GM13977 (cell line): ENCODE results near the gene PALLD.
"Not testable (repeated sequence)": the region's sequence is repeated elsewhere in the genome, so short reads cannot be mapped to it uniquely, and the experiment has no call there.

Source experiments
- DNase-seq: peaks from one replicate; pipeline ENCODE4 v3.0.0; 2012; ENCODE audit warnings: low spot score
- in situ Hi-C: fragments of 300-500 bp; cut with MboI; formaldehyde crosslinking; loops from one replicate; pipeline ENCODE4 v1.12.0; 2022; ENCODE audit warnings: low sequenced_read_pairs, low pct_unique_long_range_greater_than_20kb, mixed read lengths, inconsistent platforms; ENCODE audit not compliant: unreplicated experiment
- TF ChIP-seq, protein P1 (sequence below): IDR thresholded peaks from 2 replicates; pipeline ENCODE4 v1.5.1; 2012; ENCODE audit warnings: mild to moderate bottlenecking, control low read depth; ENCODE audit not compliant: insufficient read depth; ENCODE audit errors: extremely low read depth, missing control alignments

Gene PALLD

DNA sequence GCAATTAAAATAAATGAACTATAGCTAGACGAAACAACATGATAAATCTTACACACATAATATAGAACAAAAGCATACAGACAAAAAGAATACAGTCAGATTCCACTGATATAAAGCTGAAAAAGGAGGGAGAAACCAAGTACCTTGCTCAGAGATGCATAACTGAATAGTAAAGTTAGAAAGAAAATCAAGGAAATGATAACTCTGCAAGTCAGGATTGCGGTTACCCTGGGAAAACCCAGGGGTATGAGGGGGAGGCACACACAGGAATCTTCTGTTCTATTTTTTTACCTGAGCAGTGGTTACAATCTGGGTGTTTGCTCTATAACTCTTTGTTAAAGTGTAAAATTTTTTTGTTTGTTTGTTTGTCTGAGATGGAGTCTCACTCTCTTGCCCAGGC is 304.1 kb downstream of the PALLD start:
- in situ Hi-C loops, result no loop called here
- no peak for DNase-seq
- TF ChIP-seq, protein P1, sequence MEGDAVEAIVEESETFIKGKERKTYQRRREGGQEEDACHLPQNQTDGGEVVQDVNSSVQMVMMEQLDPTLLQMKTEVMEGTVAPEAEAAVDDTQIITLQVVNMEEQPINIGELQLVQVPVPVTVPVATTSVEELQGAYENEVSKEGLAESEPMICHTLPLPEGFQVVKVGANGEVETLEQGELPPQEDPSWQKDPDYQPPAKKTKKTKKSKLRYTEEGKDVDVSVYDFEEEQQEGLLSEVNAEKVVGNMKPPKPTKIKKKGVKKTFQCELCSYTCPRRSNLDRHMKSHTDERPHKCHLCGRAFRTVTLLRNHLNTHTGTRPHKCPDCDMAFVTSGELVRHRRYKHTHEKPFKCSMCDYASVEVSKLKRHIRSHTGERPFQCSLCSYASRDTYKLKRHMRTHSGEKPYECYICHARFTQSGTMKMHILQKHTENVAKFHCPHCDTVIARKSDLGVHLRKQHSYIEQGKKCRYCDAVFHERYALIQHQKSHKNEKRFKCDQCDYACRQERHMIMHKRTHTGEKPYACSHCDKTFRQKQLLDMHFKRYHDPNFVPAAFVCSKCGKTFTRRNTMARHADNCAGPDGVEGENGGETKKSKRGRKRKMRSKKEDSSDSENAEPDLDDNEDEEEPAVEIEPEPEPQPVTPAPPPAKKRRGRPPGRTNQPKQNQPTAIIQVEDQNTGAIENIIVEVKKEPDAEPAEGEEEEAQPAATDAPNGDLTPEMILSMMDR, result no peak

DNA sequence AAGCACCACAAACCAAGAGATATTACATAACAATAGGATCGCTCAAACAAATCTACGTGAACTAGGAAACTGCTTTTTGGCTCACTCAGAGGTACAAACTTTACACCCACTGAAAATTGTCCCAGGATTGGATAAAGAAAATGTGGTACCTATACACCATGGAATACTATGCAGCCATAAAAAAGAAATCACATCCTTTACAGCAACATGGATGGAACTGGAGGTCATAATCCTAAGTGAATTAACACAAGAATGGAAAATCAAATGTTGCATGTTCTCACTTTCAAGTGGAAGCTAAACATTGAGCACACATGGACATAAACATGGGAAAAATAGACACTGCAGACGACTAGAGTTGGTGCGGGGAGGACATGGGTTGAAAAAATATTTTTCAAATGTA is 305.4 kb downstream of the PALLD start:
- DNase-seq, result no peak
- in situ Hi-C loops, result no loop called here
- TF ChIP-seq, protein P1, result no peak

DNA sequence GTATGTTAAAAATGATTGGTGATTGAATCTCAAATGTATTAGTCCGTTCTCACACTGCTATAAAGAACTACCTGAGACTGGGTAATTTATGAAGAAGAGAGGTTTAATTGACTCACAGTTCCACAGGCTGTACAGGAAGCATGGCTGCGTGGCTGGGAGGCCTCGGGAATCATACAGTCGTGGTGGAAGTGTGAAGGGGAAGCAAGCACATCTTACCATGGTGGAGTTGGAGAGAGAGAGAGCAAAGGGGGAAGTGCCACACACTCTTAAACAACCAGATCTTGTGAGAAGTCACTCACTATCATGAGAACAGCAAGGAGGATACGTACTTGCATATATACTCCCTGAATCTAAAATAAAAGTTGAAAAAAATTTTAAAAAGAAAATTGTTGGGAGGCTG is 306.2 kb downstream of the PALLD start:
- in situ Hi-C loops, DNase-seq: not testable (repeated sequence)

DNA sequence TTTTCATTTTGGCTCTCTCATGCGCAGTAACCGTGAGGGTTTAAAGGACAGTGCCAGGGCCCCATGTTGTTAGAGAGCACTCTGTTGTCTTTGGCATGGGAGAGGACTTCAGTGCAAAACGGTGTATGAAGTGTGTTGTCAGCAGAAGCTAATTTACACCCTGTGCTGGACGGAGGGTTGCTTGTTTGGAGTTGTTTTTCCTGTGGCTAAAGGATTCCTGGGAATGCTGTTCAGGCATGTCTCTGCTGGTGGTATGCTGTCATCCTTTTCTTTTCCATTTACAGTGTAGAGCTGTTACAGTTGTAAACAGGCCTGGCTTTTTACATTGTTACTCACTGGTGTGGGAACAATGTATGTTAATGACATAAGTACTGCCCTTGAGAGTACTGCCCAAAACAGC is 306.9 kb downstream of the PALLD start:
- in situ Hi-C loops, result no loop called here
- DNase-seq, result no peak
- TF ChIP-seq, protein P1, result no peak

DNA sequence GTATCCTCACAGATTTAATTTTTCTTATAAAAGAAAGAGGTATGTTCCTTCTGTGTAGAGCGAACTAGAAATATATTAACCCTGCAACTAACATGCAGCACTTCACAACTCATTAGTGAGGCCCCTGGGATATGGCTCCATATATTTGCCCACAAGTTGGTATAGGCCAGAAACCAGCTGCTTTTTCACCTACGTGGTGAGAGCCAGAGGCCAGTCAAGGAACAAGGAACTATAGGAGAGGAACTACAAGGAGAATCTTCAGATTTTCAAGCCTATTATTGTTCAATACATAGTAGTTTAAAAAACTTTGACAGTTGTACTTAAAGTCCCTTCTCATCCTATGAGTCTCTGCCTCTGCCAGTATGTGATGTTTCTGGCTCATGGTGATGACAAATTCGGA is 307.3 kb downstream of the PALLD start:
- no peak for DNase-seq
- TF ChIP-seq, protein P1, result no peak
- in situ Hi-C loops, result no loop called here

DNA sequence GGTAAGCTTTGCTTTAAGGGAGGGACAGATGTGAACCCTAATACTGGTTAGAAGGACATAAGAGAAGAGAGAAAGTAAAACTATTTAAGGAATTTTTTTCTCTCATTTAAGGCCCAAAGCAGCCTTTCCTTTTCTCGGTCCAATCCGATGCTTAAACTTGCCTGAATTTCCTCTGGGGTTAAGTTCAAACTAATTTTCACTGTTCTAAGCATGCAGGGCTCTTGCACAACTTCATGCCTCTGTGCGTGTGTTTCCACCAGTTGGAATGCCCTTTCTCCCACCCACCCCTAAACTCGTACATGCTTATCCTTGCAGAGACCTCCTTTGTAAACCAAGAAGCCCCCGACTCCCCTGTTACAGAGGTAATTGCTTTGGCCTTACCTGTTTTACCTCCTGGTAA is 308.5 kb downstream of the PALLD start:
- no peak for DNase-seq
- in situ Hi-C loops, result no loop called here
- TF ChIP-seq, protein P1, result no peak

DNA sequence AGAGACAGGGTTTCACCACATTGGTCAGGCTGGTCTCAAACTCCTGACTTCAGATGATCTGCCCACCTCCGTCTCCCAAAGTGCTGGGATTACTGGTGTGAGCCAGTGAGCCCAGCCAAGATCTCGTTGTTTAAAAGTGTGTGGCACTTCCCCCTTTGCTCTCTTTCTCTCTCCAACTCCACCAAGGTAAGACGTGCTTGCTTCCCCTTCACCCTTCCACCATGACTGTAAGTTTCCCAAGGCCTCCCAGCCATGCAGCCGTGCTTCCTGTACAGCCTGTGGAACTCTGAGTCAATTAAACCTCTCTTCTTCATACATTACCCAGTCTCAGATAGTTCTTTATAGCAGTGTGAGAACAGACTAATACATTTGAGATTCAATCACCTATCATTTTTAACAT is 309.4 kb downstream of the PALLD start:
- DNase-seq, in situ Hi-C loops: not testable (repeated sequence)

DNA sequence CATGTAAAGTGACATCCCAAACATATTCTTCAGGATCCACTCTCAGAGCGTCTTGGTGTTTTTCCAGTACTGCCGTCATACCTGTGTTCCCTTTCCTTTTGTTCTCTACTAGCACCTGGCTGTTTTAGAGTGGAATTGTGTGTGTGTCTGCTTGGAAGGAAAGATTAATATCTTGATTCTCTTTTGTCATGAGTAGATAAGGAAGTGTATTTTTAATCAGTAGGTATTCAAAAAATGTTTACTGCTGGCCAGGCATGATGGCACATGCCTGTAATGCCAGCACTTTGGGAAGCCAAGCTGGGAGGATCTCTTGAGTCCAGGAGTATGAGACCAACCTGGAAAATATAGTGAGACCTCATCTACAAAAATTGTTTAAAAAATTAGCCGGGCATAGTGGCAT is 314.4 kb downstream of the PALLD start:
- no peak for DNase-seq
- TF ChIP-seq, protein P1, result no peak
- in situ Hi-C loops, result no loop called here
